Endothelial cell of umbilical vein (primary cell): Measurements from ENCODE around the gene CPED1.

Experiments
- CTCF ChIP-seq, 2 donors: IDR thresholded peaks; 1 replicate in 1 of 2; 2 replicates in 1 of 2; pipeline ENCODE4 v1.5.1; 2011; ENCODE audit warnings: low read length in 2 of 2, mild to moderate bottlenecking in 2 of 2, moderate library complexity in 2 of 2, control low read depth in 1 of 2, inconsistent platforms in 1 of 2, low read depth in 1 of 2; ENCODE audit not compliant: insufficient read depth in 1 of 2; ENCODE audit errors: extremely low read depth in 1 of 2
- JUN ChIP-seq: IDR thresholded peaks from 2 replicates; pipeline ENCODE4 v1.6.1; 2011; ENCODE audit warnings: borderline replicate concordance, low read depth; ENCODE audit not compliant: insufficient read length, insufficient read depth
- POLR2A ChIP-seq: IDR thresholded peaks from 2 replicates; pipeline ENCODE4 v1.6.1; 2012; ENCODE audit warnings: low read depth, mild to moderate bottlenecking, control low read depth, low read length
- POLR2AphosphoS5 ChIP-seq: IDR thresholded peaks from 2 replicates; pipeline ENCODE4 v1.6.1; 2012; ENCODE audit warnings: low read depth, mild to moderate bottlenecking, control low read depth, low read length, moderate library complexity; ENCODE audit not compliant: insufficient read depth

GRCh38 chr7:121061677-121062582 lies 73.4 kb downstream of the CPED1 start:
- TF ChIP-seq CTCF (IDR thresholded peaks at IDR 0.05; ENCODE audit: extremely low read depth in 1 of 2, insufficient read depth in 1 of 2, low read depth in 1 of 2, low read length in 2 of 2): no peak
- TF ChIP-seq POLR2A: no peak
- no peak for TF ChIP-seq POLR2AphosphoS5
- TF ChIP-seq JUN: no peak
